Skin epidermis (tissue), 12 donors: ENCODE measurements around the gene MRE11.

Experiments used
- H3K27ac ChIP-seq, 21 experiments: fragments of 200-600 bp; sonication (generic) in 11 of 21; one replicate each; pipeline ENCODE4 v1.5.0; 2020; ENCODE audit warnings: mild to moderate bottlenecking in 3 of 21, inconsistent platforms in 2 of 21, moderate library complexity in 2 of 21
- H3K4me3 ChIP-seq, 7 experiments: fragments of 200-600 bp; sonication (generic) in 2 of 7; one replicate each; pipeline ENCODE4 v1.5.0; 2020; ENCODE audit warnings: inconsistent platforms in 2 of 7, mild to moderate bottlenecking in 2 of 7, moderate library complexity in 1 of 7

The MRE11 gene

GRCh38 chr11:94493281-94494125 is at the start of gene MRE11, which contains the start of gene ANKRD49:
Gene MRE11 (minus strand): TSS chr11:94493844. CDS start chr11:94492801, 1,043 bp downstream.
Gene ANKRD49 (plus strand): TSS chr11:94493984. CDS start chr11:94496694, 2,710 bp downstream.
- Histone ChIP-seq H3K4me3 (peak within 1 kb of the TSS; percentile 53 to 98 (median 86)), H3K27ac (peak within 1 kb of the TSS; percentile 56 to 92 (median 85))

GRCh38 chr11:94539420-94539819 is 45.8 kb upstream of the MRE11 start:
- H3K27ac ChIP-seq: no peak overlapping the region

DNA sequence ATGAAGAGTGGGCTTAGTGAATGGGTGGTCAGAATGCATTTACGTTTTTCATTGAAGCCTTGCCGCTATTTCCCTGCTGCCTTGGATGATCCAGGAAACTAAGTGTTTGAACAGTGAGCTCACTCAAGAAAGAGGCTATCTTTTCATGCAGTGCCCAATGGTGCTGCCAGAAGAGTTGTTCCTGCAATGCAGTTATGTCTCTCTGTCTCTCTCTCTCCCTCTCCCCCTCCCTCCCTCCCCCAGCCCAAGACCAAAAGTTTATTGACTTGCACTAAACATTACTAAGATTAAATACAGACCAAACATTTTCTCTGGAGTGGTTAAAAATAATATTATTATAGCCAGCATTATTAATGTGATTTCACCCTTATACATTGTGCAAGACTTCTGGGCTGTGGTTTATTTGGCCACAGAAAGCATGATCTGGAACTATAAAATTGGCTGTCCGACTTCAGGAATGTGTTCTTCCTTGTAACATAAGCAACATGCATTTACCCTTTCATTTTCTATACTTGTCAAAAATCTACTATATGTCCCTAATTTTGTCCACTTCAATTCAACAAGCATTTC is 43.5 kb upstream of the MRE11 start:
- no peak overlapping the region for H3K27ac ChIP-seq

More at GRCh38 chr11:94539420-94539819, 45.8 kb upstream of the MRE11 start:
- no peak overlapping the region for H3K4me3 ChIP-seq

DNA sequence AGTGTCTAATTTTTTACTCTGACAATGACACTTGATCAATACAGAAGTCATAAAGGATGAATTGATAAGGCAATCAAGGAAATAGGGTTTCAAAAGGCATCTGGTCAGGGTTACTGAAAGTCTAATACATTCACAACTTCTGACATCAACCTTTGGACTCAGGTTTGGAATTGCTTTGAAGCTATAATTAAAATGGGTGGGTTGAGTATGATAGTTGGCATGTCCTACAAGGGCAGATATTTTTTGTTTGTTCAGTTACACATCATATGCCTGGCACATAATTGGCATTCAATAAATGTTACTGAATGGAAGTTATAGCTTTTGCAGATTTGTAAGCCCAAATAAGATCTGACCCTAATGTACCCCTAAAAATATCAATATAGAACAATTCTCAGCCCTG is 42.7 kb upstream of the MRE11 start:
- no peak overlapping the region for H3K27ac ChIP-seq
- no peak overlapping the region for H3K4me3 ChIP-seq

More for the DNA sequence above, 43.5 kb upstream of the MRE11 start:
- no peak overlapping the region for H3K4me3 ChIP-seq

- Histone ChIP-seq H3K27ac (peak overlapping the region in 1 of 21 experiments; percentile 29), H3K4me3 (no peak overlapping the region)
Measured at GRCh38 chr11:94533696-94534630, 40.3 kb upstream of the MRE11 start.

DNA sequence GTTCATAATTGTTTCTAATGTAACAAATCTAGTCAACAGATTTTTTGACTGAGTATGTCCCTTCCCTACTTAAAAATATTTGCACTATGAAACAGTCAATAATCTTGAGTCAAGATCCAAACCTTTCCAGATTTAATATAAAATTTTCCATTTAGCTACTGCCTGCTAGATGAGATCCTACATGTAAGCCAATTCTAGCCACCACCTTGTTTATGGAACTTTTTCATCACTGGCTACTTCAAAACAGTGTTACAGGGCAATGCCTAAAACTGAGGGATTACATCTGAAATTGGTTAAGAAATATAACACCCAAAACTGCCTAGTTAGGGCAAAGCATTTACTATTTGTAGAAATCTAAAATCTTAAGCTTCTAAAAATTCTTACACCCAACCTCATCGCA is 39.6 kb upstream of the MRE11 start:
- no peak overlapping the region for H3K27ac ChIP-seq
- no peak overlapping the region for H3K4me3 ChIP-seq

- Histone ChIP-seq H3K4me3 (no peak overlapping the region), H3K27ac (no peak overlapping the region)
Measured at GRCh38 chr11:94532211-94532610, 38.6 kb upstream of the MRE11 start.

- no peak overlapping the region for H3K27ac ChIP-seq
Measured at GRCh38 chr11:94528551-94528950, 34.9 kb upstream of the MRE11 start.

GRCh38 chr11:94526645-94527438 is 33.2 kb upstream of the MRE11 start:
- no peak overlapping the region for H3K4me3 ChIP-seq
- H3K27ac ChIP-seq: no peak overlapping the region

More at GRCh38 chr11:94528551-94528950, 34.9 kb upstream of the MRE11 start:
- H3K4me3 ChIP-seq: no peak overlapping the region

- H3K4me3 ChIP-seq: no peak overlapping the region
Measured at GRCh38 chr11:94525546-94526324, 32.1 kb upstream of the MRE11 start.

DNA sequence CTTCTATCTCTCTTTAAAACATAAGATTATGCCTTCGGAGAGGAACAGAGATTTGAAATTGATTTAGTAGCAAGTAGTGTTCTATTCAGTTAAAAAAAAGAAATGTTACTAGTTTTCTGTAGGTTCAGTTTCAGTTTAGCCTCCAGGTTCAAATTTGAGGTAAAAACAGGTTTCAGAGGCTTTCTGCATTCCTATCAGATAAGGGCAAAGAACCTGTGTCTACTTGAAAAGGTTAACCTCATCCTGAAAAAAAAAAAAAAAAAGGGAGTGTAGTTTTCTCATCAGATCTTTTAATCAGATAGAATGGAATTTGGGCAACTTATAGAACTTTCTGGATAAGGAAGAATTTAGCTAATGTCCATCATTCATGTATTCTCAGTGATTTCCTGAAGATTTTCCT is 30.7 kb upstream of the MRE11 start:
- Histone ChIP-seq H3K4me3 (no peak overlapping the region), H3K27ac (no peak overlapping the region)

More at GRCh38 chr11:94525546-94526324, 32.1 kb upstream of the MRE11 start:
- peak overlapping the region in 1 of 21 experiments; percentile 19 for H3K27ac ChIP-seq

DNA sequence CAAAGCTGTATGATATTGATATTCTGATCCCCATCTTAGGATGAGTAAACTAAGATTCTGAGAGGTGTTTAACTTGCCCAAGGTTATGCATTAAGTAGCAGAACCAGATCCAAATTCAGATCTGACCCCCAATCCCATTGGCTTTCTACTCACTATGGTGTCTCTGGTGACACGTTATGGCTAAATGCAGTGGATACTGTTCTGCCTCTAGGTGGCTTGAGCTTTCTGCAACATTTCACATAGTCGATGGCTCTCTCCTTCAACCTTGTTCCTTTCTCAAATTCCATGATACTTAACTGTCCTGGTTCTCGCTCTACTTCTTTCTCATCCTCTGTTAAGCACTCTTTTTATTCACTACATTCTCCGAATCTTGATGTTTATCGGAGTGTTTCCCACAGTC is 28.0 kb upstream of the MRE11 start:
- no peak overlapping the region for H3K27ac ChIP-seq
- H3K4me3 ChIP-seq: no peak overlapping the region

- H3K27ac ChIP-seq: no peak overlapping the region
- H3K4me3 ChIP-seq: no peak overlapping the region
Measured at GRCh38 chr11:94519478-94520084, 25.9 kb upstream of the MRE11 start.

DNA sequence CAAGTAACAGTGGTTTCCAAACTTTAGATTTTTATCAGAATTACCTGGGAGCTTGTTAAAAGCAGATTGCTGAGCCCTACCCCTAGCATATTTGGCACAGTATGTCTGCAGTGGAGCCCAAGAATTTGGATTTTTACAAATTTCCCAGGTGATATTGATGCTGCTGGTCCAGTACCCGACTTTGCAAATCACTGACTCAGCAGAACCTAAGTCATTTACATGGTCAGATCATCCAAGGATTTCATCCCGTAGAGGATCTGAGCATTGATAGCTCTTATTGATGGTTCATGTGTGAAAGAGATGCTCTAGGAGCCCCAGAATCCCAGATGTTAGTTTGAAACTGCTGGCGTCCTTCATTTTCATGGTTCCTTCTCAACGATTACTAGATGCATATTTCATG is 24.7 kb upstream of the MRE11 start:
- Histone ChIP-seq H3K4me3 (no peak overlapping the region), H3K27ac (no peak overlapping the region)

GRCh38 chr11:94516725-94517124 is 23.1 kb upstream of the MRE11 start:
- Histone ChIP-seq H3K27ac (no peak overlapping the region), H3K4me3 (no peak overlapping the region)

- Histone ChIP-seq H3K4me3 (no peak overlapping the region), H3K27ac (no peak overlapping the region)
Measured at GRCh38 chr11:94515398-94515797, 21.8 kb upstream of the MRE11 start.

DNA sequence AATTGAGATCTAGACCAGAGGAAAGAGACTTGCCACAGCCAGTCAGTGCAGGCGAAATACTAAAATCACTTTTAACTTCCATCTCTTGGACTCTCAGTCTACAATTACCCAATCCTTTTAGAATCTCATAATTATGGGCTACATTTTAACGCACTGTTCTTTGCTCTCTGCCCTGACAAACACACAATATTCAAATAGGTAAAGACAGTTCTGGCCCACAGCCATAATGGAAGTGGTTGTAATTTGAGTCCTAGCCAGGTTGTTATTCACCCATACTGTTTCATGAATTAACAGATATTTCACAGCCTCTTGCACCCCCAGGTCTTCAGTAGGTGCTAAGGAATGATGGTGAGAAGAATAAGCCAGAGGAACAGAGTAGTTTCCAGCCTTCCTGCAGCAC is 19.4 kb upstream of the MRE11 start:
- Histone ChIP-seq H3K4me3 (no peak overlapping the region), H3K27ac (no peak overlapping the region)
